Hepatocyte (in vitro differentiated cells): ENCODE results near the gene TBC1D4.

ENCODE experiments used
- CTCF ChIP-seq: fragments of 200-600 bp; sonication (generic); IDR thresholded peaks from 2 replicates; pipeline ENCODE4 v1.5.1; 2016; ENCODE audit warnings: antibody characterized with exemption, mild to moderate bottlenecking; ENCODE audit not compliant: poor library complexity
- EZH2 ChIP-seq: fragments of 200-600 bp; sonication (generic); IDR thresholded peaks from 2 replicates; pipeline ENCODE4 v1.6.1; 2016; ENCODE audit warnings: antibody characterized with exemption, mild to moderate bottlenecking, borderline replicate concordance

GRCh38 chr13:75426421-75426820 lies 55.5 kb downstream of the TBC1D4 start:
- TF ChIP-seq EZH2 (no peak), CTCF (no peak)
